KBM-7 (cell line): ENCODE results near the gene WFS1.

Experiments used
- DNase-seq: peaks from one replicate; pipeline ENCODE4 v3.0.0-alpha.2; 2015
- in situ Hi-C: fragments of 300-500 bp; cut with MboI; formaldehyde crosslinking; loops from 2 replicates; pipeline ENCODE4 v1.14.3; 2020; ENCODE audit warnings: low sequenced_read_pairs, low pct_unique_long_range_greater_than_20kb, mixed read lengths

WFS1 gene, protein sequence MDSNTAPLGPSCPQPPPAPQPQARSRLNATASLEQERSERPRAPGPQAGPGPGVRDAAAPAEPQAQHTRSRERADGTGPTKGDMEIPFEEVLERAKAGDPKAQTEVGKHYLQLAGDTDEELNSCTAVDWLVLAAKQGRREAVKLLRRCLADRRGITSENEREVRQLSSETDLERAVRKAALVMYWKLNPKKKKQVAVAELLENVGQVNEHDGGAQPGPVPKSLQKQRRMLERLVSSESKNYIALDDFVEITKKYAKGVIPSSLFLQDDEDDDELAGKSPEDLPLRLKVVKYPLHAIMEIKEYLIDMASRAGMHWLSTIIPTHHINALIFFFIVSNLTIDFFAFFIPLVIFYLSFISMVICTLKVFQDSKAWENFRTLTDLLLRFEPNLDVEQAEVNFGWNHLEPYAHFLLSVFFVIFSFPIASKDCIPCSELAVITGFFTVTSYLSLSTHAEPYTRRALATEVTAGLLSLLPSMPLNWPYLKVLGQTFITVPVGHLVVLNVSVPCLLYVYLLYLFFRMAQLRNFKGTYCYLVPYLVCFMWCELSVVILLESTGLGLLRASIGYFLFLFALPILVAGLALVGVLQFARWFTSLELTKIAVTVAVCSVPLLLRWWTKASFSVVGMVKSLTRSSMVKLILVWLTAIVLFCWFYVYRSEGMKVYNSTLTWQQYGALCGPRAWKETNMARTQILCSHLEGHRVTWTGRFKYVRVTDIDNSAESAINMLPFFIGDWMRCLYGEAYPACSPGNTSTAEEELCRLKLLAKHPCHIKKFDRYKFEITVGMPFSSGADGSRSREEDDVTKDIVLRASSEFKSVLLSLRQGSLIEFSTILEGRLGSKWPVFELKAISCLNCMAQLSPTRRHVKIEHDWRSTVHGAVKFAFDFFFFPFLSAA

DNA sequence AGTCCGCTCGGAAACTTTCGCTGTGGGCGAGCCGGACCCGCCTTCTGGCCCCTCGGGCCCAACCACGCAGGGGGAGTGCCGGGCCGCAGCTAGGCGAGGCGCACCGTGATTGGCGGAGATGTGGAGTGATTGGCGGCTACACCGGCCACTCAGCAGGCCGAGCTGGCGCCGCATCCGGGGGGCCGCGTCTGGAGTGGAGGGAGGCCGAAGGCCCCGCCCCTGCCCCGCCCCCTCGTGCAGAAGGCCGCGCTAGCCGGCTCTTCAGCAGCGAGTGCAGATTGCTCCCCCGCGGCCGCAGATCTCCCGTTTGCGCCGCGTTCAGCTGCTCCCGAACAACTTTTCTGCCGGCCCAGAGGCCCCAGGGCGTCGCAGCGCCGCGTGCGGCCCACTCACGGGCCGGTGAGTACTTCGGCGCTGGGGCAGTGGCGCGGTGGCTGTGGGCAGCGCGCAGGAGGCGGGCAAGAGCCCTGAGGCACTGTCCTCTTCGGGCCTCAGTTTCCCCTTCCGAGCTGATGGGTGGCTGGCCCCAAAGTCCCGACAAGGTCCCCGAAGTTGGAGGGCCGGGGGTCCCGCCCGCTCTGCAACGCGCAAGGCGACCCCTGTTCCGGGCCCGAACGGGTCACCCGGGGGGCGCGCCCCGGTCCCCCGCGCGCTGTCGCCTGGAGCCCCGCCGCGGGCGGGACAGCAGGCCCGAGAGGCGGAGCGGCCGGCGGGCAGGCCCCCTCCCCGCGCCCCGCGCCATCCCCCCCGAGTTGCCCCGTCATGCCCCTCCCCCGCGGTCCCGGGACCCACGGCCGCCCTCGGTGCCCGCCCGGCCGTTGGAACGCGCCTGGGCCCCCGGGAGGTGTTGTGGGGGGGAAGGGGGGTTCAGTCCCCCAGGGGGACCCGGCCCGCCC is at the start of gene WFS1:
Gene WFS1 (plus strand): TSS at position 235 of the 896 bp plus-strand sequence. CDS start 7,606 bp downstream, outside the sequence.
- in situ Hi-C loops, result no loop called here
- peak; percentile 95 for DNase-seq

DNA sequence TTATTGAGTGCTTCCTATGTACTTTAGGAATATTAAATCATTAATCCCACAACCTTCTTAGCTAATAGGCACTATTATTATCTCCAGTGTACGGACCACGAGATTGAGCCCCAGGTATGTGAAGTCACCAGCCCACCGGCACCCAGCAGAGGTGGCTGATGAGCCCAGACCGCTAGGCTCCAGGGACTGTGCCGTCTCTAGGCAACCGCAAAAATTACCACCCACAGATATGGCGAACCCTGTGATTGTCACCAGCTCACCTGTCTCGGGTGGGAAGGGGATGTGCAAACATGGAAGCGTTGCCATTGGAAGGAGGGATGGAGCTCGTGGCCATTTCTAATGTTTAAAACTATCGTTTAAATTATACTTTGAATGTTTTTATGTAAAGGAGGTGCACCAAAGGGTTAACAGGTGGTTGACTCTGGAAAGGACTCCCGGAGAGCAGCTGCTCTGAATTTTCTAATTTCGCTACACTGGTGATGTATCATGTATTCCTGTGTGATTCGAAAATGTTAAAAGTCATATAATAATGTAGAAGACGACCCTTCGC is 48.3 kb upstream of the WFS1 start:
- in situ Hi-C loops, result no loop called here
- no peak for DNase-seq

DNA sequence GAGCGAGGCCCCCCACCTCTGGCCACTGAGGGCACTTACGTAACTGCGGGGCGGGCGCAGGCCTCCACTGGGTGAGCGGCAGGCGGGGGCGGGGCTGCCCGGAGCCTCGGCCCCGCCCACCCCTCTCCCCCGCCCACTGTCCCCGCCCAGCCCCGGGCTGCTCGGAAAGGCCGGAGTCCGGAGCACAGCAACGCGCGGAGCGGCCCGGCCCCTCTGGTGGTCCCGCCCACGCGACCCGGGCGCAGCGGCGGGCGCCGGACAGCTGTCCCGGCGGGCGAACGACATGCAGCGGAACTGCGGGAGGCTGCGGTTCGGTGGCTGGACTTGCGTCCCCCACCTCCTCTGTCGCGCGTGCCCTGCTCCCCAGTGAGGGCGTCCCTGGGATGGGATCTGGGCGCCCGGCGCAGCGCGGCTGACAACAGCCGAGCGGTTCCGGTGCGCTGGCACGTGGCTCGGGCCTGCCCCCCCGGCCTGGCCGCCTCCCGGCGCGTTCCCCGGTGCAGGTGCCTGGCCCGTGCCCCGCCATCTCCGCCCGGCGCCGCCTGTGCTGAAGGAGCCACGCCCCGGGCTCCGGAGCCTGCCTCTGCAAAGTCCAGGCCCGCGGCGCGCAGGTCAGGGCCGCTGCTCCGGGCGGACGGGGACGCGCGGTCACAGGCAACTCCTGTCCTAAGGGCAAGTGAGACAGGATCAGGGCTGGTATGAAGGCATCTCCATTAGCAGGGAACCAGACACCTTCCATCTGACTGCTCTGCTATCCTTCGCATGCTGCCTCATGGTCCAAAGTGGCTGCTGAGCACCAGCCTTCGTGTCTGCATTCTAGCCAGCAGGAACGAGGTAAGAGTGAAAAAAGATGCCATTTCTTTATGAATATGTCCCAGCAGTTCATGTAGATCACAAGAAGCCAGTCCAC is 47.5 kb upstream of the WFS1 start:
- in situ Hi-C loops, result no loop called here
- no peak for DNase-seq

DNA sequence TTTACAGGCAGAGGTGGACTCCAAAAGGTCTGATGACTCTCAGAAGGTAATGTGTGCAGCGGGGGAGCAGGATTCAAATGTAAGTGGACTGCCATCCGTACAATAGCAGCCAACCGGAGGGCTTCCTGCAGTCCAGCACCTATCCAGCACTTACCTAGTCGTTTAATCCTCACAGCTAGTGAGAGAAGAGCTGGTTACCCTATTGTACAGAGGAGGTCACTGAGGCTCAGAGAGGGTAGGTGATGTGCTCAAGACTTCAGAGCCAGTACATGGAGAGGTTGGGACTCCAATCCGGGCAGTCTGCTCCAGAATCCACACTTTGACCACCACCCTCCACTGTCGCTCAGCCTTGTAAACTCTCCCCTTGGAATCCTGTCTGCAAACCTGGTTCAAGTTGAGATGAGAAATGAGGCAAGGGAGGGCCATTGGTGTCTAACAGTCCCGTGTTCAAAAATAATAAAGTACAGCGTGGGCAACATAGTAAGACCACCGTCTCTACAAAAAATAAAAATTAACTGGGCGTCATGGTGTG is 46.8 kb upstream of the WFS1 start:
- DNase-seq, result no peak

DNA sequence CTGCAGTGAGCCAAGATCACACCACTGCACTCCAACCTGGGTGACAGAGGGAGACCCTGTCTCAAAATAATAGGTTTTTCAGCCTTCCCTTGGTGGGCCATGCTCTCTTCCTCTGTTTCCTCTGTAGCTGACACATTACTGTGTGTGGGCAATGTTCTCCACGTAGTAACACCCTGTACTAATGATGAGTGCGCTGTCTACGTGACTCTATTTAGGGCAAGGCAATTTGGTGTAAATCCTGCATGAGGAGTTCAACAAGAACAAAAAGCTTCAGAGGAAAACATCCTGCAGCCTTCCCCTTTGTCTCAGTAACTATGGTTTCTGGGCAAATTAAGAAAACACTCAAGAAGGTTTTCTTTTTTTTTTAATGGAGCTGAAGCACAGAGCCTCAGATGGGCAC is 44.9 kb upstream of the WFS1 start:
- in situ Hi-C loops, result no loop called here
- no peak for DNase-seq

More for the DNA sequence above, 46.8 kb upstream of the WFS1 start:
- in situ Hi-C loops, result no loop called here

DNA sequence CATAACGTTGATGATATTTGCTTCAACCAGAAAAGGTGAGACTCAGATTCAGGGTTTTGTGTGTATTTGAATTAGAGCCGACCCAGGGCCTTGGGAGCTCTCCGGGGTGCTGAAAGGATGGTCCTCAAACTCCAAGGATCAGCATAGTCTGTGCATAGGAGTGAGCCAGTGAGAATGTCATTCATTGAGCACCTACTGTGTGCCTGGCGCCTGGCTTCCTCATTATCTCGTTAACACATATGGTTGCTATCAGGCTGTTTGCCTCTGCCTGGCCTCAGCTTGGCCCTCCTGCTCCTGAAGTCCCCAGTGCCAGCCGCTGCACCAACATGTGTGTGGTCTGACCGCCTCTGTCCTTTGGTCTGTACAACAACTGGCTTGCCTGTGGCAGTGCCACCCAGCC is 44.2 kb upstream of the WFS1 start:
- in situ Hi-C loops, result no loop called here
- peak; percentile 21 for DNase-seq

DNA sequence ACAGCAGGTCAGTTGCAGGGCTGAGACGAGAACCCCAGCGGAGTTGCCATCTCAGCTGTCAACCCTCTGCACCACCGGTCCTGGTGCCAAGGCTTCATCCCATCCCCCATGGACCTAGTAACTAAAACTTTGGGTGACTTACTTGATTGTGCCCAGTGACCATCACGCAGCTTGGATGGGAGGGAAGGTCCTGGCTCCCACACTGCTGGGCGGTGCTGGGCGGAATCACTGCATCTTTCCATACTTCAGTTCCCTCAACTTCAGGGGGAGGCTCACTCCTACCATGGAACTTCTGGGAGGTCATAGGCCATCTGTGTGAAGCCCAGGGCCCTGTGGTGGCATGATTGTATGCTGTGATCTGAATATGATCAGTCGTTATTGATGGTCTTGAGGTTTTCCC is 43.1 kb upstream of the WFS1 start:
- in situ Hi-C loops, result no loop called here

DNA sequence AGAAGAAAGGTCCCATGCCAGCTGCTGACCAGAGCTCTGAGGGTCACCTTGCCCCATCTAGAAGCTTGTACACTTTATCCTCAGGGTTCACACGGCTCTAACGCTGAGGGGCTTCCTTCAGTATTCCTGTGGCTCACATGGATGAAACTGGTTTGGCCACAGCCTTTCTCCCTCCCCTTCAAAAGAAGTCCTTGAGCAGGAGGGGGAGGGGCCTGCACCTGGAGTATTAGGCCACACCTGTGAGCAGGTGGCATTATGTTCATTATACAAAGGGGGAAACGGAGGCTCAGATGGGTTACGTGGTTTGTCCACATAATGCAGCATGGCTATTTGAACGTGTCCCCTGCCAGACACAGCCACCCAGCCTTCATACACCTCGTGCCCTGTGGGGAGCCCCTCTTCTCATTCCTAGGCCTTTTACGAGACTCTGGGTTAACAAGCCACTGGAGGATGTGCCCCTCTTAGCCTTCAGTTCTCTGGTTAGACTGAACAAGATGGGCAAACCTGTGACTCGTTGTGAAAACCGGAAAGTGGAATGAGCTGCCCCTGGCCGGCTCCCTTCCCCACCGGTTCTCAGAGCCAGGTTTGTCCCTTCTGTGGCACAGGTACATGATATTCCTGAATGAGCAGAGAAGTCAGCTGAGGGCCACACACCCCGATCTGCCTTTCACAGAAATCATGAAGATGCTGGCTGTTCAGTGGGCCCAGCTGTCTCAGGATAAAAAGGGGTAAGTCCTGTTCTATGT is 42.1 kb upstream of the WFS1 start:
- no peak for DNase-seq
- in situ Hi-C loops, result no loop called here

More for the DNA sequence above, 43.1 kb upstream of the WFS1 start:
- DNase-seq, result no peak

DNA sequence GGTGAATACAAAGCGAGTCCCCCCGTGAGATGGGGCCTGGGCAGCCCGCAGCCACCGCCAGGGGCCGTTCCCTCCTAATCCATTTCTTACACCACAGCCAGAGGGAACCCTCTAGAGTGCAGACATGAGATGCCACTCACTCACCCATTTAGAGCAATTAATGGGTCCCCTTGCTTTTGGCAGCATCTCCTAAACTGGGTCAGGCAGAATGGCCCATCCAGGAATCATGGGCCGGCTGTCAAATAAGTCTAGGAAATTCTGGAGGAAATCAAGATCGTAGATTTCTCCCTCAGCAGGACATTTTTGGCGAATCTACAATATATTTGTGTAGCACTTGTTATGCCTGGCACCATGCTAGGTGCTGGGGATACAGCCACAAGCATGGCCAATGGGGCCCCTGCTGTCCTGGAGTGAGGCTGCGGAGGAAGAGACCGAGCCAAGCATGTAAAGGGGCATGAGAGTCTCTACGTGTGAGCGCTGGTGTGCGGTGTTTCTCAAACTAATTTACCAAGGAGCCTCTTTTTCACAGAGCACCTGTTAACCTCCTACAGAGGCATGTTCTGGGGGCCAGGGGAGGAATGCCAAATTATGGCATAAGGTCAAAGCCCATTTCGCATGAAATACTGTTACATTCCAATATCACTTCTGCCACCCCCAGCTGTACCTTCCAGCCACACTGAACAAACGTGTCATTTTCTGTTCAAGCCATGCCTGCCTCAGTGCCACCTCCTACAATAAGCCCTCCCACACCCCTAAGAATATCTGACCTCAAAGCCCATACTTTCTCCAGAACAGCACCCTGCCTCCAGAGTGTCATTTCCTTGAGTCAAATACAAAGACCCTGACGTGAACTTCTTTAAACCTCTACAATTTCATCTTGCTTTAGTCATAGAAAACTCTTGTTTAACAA is 41.2 kb upstream of the WFS1 start:
- in situ Hi-C loops, result no loop called here
- no peak for DNase-seq

DNA sequence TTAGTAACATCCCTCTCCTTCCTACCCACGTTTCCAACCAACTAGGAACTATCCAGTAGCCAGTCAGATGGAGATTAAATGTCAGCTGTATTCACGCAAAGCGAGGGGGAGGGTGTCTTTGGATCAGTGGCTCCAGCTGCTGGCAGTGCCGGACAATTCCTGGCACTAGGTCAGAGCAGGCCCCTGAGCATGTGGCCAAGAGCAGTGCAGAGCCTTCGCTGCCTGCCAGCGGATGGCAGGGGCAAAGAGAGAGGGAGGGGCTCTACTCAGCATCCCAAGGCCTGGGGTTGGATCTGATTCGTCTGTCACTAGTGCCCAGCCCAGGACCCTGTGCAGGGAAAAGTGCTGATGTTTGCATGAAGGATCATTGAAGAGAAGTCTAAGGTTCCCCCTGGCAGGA is 40.6 kb upstream of the WFS1 start:
- no peak for DNase-seq
- in situ Hi-C loops, result no loop called here

DNA sequence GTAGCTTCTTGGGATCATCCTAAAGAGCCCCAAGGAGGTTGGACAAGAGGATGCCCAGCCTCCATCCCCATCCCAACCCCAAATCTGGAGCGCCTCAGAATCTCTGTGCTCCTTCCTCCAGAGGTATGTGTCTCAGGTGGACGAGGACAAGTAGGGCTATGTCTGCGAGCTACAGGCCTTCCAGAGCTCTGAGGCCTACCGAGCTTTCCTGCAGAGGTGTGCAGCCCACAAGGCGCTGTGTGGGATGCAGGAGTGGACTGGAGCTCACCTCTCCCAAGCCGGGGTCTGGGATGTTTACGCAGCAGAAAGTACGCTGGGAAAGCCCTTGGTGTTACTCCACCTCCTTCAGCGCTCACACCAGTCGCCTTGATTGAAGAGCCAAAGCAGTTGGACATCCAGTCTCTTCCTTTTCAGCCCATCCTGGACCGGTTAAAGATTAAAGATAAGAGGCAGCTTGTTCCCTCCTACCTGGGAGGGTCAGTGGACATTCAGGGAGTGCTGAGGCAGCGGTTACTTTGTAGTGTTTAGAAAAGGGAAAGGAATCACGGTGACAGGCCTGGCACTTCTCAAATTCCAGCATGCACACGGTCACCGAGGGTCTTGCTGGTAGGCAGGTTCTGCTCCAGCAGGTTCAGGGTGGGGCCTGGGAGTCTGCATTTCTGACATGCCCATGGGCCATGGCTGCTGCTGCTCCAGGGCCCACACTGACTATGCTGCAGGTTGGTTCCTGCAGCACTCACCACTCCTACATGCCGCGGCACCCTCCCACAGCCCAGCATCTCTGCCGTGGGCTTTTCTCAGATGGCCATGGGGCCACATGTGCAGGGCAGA is 39.8 kb upstream of the WFS1 start:
- DNase-seq, result no peak
- in situ Hi-C loops, result no loop called here

DNA sequence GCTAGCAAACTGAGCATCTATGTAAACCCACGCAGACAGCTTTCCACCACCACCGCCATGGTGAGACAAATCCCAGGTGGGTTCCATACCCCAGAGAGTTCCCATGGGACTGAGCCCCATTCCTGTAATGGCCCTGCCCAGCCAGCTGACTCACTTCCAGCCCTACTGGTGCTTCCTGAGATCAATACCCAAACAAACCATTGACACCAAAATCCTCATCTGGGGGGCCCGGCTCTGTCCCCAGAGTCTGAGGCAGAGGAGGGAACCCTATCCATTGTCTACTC is 39.2 kb upstream of the WFS1 start:
- in situ Hi-C loops, result no loop called here

DNA sequence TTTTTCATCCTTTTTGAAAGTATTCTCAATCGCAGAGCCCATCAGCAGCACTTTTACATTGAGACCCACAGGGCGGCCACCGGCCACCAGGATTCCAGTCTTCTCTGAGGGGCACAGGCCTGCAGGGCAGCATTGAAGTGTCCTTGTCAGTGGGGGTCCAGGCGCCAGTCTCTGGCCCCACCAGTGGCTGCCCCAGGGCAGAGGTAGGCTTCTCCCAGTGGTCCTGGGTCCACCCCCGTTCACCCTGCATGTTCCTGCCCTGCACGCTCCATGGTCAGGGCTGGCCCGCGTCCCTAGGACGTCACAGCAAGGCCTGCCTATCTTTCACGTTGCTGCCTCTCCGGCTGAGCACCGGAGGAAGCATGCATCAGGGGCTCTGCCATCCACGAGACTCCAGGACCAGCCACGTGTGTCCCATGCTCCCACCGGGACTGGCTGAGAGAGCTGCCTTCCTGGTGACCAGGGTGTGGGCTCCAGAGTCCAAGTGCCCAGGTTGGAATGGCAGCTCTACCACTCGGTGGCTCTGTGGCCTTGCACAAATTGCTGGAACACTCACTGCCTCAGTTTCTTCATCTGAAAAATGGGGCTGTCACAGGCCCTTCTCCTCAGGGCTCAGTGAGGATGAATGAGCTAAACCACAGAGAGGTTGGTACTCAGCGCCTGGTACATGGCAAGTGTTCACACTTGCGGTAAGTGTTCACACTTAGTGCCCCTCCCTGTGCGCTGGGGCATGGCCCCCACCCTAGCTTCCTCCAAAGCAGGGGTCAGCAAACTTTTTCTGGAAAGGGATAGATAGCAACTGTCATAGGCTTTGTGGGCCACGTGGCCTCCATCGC is 38.6 kb upstream of the WFS1 start:
- no peak for DNase-seq
- in situ Hi-C loops, result no loop called here

More for the DNA sequence above, 39.2 kb upstream of the WFS1 start:
- no peak for DNase-seq

DNA sequence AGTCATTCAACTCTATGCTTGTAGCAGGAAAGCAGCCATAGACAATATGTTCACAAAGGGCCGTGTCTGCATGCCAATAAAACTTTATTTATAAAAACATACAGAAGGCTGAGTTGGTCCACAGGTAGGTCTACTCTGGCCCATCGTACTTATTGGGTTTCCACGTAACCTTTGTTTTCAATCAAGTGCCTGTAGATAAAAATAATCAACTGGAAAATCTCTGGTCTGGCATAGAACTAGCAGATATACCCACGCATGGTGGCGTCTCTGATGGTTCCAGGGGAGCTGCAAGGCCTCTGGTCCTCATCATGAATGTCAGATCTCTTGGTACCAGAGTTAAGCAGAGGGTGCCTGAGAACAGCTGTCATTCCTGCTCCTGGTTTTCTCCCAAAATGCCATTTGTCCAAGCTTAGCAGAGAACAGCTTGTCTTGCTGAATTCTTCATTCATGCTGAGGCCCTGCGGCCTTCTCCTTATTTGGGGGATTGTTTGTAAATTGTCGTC is 37.9 kb upstream of the WFS1 start:
- no peak for DNase-seq
- in situ Hi-C loops, result no loop called here
